HG03460 (cell line): Measurements from ENCODE around the gene FAM120C.

ENCODE experiments used
- ATAC-seq: cut with Tn5 transposase; IDR thresholded peaks from one replicate; pipeline ENCODE4 v1.9.1; 2021; ENCODE audit not compliant: unreplicated experiment

FAM120C gene

DNA sequence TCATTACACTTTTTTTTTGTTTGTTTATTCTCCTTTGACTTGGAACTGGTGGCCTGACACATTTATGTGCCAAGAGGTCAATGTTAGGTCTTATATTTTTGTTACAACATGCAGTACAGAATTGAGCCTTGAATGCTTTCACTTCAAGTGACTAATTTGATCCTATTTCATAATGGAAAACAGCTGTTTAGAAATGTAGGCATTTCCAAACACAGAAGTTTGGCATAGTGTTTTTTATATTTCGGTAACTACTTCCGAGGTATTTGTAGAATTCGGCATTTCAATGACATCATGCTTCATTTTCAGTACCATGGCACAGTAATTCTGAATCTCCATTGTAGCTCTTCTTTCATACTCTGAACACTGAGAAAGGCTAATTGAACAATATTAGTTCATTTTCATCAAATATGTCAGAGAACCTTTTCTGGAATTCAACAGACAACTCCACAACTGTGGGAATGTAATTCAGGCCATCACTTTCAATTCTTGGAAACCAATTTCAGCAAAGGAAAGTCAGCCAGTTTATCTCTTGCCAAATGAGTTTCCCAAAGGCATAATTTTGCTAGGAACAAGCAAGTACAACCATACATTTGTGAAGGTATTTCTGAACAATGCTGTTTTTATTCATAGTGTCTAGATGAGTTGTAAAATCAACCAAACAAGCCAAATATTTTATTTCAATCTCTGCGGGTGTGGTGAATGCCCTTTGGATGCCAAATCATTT, 11.4 kb downstream of the FAM120C start:
- ATAC-seq = no peak

DNA sequence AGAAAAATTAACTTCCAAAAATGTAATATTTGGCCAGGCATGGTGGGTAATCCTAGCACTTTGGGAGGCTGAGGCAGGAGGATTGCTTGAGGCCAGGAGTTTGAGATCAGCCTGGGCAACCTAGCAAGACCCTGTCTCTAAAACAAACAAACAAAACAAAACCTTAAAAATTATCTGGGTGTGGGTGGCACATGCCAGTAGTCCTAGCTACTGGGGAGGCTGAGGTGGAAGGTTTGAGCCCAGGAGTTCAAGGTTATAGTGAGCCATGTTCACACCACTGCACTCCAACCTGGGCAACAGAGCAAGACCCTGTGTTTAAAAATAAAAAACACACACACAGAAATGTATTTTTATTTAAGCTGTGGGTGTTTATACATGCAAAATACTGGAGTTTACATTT, 12.0 kb downstream of the FAM120C start:
- ATAC-seq = no peak

DNA sequence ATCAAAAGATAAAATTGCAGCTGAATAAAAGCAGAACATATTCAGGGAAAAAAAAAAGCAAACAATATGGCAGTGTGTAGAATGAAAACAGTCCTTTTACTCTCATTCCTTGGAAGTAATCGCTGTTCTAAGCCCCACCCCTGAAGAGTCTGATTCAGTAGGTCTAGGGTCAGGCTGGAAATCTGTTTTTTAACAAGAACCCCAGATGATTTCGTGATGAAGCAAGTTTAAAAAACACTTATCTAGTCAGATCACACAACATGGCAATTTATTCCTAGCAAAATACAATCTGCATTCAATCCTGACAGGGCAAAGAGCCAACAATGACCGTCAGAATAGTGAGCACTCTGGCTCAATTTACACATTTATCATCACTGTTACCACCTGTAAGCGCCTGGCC, 16.1 kb downstream of the FAM120C start:
- ATAC-seq = no peak

DNA sequence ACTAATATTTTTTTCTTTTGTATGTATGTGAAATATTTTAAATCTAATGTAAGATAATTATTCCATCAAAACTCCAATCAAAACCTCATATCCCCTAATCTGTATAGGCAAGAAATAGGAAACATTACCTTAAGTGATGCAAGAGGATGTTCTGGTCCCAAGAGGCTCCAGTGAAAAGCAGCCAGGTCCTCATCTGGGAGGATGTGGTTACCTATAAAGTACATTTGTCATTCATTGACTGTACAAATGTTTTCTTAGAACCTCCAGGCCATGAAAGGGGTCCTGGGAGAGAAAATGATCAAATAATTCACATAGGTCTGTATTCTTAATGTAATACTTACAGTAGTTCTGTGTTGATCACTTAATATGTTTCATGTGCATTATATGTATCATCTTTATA, 25.5 kb downstream of the FAM120C start:
- ATAC-seq = no peak

DNA sequence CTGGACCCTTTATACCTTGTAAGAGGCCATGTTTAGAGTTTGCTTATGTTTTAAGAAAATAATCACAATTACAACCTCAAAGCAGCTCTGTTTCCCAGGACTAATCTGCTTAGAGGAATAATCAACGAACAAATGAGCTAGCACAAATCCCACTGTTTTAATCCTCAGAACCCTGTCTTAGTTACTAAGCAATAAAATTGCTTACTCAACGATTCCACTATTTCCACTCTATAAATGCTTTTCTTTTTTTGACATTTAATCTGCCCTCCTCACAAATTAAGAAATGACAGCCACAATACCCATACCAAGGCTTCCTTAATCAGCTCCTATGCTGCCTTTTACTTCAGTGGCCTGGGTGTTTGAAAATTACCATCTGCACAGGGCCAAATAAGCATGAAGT, 48.8 kb downstream of the FAM120C start:
- ATAC-seq = no peak

DNA sequence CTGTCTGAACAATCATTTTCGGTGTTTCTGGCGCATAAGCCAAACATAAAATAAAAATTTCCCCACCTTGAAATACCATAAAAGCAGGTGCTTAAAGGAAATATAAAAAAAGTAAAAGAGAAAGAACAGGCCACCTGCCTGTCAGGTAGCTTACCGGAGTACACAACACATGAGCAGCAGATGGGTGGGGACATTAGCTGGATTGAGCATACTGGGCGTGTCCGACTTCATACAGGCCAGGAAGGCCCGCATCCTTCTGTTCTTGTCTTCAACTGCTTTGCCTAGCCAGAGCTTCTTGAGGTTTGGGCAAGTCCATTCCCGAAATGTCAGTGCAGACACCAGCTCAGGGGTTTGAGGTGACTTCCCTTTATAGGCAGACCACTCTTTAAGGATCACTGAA, 66.7 kb downstream of the FAM120C start:
- no peak for ATAC-seq

DNA sequence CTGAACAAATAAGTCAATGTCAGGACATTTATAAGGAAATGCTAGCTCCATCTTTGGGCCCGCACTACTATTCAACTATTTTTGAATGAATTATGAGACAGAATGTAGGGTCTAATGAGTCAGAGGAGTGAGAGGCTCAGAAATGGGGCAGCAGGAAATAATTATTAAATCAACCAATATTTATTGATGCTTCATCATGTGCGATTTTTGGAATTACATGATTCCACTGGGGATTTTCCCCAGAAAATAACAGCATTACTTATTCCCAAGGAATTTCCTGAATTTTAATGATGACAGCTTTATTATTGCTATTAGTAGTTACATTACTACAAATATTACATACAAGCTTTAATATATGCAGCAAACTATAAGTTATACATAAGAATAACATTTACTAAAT, 89.5 kb downstream of the FAM120C start:
- ATAC-seq = no peak

DNA sequence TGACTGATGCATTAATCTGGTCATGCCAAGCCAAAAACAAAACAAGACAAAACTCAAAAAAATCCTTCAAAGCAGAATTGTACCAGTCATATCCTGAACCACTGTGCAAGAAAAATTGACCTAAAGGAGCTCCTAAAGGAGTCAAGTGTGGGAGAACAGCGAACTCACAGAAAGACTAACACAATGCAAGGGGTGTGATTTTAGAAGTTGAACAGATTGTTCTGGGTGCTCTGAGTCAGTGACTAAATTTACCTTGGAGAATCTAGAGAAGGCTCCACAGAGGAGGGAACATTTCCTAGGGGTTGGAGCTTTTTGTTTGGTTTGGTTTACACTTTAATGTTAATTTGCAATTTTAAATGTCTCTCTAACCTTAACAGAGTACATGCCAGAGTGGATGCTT, 89.9 kb downstream of the FAM120C start:
- no peak for ATAC-seq

DNA sequence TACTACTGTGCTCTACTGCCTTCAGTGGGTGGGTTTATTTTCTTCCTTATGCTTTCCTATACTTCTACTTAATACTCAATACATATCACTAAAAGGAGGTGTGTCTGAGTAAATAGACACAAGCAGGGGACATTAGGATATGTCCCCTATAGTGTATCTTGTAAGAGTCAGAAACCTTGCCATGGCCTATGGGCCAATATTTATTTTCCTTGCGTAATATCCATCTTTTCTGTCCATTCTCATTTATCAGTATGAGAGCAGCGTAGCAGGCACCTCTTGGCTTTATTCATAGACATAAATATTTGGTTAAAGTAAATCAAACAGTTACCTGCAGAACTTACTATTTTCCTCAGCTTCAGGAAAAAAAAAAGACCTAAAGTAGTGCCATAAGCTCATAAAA, 92.2 kb downstream of the FAM120C start:
- ATAC-seq = no peak

DNA sequence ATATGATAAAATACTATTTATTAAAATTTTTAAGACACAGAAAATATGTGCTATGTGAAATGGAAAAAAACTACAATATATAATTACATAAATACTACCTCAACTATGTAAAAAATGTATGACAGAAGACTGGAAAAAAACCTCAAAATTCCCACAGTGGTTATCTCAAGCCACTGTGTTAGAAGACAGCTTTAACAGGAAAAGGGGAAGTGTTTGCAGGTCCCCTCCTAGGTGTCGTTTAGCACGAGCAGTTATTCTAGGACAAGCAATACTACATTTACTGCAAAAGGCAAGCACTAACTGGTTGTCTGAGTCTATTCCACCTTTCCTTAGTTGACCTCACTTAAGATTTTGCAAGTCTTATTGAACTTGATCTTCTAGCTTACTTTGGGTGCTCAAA, 93.9 kb downstream of the FAM120C start:
- no peak for ATAC-seq

DNA sequence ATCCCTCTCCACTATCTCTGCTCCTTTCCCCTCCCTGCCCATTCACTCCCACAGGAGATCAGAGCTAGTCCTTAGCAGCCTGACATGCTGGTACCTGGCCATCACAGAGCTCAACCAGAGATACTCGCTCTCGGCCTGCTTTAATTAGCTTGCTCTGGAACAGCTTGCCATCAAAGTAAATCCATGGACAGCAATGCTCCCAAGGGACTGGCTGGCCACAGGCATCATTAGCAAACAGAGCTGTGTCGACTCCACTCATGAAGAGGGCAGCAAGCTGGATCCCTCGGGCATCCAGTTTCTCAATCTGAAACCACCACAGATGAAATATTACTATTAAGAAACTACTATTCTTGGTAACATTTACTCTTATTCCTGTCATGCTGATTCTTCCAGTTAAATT, 95.4 kb downstream of the FAM120C start:
- no peak for ATAC-seq

DNA sequence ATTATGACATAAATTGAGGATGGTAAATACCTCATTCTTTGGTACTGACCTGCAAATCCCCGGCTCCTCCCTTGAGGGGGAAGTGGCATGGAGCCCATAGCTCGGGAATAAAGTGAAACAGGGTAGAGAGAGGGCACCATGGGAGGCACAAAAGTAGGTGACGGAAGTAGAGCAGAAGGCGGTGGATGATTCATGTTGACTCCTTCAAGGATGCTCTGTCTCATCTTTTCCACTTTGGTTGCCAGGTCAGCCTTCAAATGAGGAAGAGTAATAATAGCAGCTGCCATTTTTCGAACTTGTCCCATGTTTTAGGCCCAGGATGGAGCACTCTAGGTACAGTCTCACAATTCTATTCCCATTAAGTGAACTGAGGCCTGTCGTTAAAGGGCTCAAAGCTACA, 97.4 kb downstream of the FAM120C start:
- no peak for ATAC-seq

DNA sequence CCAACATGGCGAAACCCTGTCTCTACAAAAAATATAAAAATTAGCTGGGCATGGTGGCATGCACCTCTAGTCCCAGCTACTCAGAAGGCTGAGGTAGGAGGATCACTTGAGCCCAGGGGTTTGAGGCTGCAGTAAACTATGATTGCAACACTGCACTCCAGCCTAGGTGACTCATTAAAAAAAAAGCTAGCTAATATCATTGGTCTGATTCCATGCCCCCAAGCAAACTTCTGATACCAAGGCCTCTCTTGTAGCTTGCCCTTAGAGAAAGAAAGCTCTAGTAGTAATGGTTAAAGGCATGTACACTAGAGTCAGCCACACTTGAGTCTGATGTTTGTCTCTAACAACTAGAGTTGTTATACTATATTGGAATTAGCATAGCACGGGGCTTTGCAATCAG, 106.2 kb downstream of the FAM120C start:
- no peak for ATAC-seq

DNA sequence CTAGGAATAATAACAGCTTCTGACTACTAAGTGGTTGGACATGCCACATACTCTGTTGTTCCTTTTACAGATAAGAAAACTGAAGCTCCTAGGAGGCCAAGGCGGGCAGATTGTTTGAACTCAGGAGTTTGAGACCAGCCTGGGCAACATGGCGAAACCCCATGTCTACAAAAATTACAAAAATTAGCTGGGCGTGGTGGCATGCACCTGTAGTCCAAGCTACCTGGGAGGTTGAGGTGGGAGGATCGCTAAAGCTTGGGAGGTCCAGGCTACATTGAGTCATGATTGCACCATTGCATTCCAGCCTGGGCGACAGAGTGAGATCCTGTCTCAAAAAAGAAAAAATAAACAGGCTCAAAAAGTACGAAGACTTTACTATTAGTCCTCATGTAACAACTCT, 108.2 kb downstream of the FAM120C start:
- no peak for ATAC-seq

DNA sequence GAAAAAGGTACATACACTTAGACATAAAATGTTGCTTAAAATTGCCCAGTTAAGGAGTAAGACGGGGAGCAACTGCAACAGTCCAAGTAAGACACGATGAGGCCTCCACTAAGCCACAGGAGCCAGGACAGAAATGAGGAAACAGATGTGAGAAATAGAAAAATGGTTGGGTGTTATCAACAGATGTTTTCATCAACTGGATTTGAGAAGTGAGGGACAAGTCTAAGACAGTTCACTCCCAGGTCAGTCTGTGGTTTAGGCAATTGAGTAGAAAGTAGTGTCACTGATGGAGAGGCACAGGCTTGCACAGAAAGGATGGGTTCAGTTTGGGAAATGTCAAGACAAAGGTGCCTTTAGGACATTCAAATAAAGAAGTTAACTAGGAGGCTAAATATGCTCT, 115.3 kb downstream of the FAM120C start:
- no peak for ATAC-seq

DNA sequence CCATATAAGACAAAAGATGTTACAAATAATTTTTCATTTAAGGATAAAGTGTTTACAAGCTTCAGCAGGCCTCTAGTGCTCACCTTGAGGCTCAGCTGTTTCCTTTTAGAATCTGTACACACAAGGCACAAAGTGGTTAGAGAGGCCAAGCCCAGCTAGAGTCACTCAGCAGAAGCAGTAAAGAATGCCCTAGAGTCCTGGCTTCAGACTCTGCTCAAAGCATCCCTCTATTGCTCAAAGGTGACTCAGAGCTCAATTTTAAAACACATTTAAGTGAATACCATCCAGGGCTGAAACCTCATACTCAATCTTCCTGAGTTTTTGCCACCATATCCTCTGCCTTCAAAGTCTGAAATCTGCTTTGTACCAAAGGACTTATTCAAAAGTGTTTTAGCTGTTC, 116.2 kb downstream of the FAM120C start:
- ATAC-seq = no peak

DNA sequence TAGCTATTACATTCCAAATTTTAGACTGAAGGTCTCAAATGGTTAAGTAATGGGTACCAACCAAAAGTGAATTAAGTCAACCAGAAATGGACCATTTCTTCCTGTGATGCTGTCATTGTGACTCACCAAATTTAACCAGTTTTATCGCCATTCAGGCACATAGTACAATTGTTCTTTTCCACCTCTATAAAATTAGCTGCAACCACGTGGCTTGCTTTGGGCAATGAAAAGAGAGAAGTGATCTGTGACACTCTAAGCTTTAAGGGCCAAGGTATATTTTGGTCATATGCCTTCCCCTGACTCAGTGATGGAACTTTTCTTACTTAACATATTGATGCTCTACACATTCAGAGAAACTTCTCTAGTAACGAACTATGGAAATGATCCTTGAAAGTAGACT, 118.5 kb downstream of the FAM120C start:
- no peak for ATAC-seq

DNA sequence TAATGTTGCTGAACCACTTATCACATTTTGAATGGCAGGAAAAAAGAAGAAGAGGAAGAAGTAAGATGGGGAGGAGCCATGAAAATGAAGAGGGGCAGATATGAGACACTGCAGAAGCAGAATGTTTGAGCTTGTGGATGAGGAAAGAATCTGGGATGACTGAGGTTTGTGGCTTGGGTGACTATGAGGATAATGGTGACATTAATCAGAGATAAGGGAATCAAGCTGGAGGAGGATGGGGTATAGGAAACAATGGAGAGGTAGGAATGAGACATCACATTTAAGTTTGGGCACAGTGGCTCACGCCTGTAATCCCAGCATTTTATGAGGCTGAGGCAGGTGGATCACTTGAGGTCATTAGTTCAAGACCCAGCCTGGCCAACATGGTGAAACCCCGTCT, 119.7 kb downstream of the FAM120C start:
- no peak for ATAC-seq

DNA sequence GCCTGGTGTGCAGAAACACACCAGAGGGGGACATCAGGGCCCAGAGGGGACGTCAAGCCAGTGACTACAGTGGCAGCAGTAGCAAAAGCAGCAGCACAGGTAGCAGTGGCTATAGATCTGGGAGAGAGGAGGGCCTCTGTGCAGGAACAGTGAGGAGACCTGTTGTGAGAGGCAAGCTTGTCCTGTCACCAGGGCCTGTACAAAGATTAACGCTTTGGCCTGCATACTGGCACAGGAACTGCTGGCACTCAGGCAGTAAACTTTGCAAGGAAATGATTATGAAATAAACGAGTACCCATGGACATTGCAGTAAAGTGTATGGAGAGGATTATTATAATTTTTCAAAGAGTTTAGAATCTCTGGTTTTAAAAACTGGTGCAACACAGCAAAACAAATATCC, 133.3 kb downstream of the FAM120C start:
- ATAC-seq = no peak

DNA sequence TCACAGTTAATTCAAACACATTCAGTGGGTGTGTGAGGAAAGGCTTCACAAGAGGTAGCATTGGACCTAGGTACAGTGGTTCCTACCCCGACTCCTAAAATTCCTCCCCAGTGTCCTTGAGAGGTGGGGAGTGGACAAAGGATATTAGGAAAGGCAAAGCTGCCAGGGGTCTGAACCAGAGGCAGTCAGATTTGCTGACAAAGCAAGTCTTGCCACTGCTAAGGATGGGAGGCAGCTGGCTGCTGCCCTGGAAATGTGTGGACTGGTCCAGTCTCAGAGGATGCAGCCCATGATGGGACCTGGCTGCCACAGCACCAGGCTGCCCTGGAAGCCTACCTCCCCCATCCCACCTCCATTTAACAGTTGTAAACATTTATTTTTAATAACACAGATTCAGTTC, 134.6 kb downstream of the FAM120C start:
- ATAC-seq = no peak

DNA sequence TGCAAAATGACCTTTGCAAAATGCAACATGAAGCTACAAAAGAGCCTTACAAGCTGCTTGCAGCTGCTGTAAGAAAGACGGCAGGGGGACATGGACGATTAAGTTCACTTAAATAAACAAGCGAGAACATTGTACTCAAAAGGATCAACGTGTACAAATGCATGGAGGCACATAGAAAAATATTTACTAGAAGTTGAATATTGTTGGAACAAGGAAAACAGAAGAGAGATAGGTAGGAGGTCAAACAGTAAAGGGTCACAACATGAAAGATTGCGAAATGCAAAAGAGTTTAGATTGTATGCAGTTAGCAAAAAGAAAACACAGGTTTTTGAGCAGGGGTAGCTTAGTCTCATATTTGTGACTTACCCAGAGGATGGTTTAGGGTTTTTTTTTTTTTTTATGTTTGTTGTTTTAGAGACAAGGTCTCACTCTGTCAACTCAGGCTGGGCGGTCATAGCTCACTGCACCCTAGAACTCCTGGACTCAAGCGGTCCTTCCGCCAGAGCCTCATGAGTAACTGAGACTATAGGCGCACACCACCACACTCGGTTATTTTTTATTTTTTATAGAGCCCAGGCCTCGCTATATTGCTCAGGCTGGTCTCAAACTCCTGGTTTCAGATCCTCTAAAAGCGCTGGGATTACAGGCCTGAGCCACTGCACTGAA, 137.4 kb downstream of the FAM120C start:
- ATAC-seq = no peak

DNA sequence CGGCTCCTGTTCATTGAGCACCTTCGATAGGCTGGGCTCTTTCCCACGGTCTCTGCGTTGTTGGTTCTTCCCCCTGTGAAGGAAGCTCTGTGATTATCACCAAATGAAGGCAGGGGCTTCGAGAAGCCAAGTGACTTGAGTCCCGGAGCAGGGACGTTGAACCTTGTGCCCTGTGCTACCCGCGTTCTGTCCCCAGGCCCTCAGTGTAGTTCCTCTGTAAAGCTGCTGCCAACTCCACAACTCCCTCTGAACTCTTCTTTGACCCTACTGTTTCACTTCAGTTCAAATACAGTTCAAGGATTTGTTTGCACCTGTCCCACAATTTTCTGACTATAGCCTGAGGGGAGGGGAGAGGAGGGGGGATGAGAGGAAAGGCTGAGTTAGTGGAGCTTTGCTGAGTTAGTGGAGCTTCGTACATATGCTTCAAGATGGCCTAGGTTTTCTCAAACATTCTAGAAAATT, 138.1 kb downstream of the FAM120C start:
- ATAC-seq = no peak
